ENCODE results near the gene GOLIM4. TPM values are rescaled to one million over a fixed set of nuclear protein-coding genes. Genes with fewer than 3 reads are reported as not detected.

The GOLIM4 gene
- total and polyA plus RNA-seq, 11 donors = 31.5 to 106 (median 65.5) TPM

GRCh38 chr3:168124291-168124690 lies 28.6 kb upstream of the GOLIM4 start:
- H3K27me3 ChIP-seq = no peaks in the 10 kb centered on the region
- H3K27ac ChIP-seq = no peak overlapping the region
- peaks cover 0 to 28% (median 6%) of the 10 kb centered on the region in 12 donors for H3K4me1 ChIP-seq
- intact Hi-C loops (cut with DNase I) = loop anchor here in 1 of 10 donors (5.0 kb wide), 1 partner anchor 38 kb away; no protein-coding TSS in a partner anchor
- TF ChIP-seq POLR2A (IDR thresholded peaks at IDR 0.05) = no peak
- no peak for TF ChIP-seq CTCF (IDR thresholded peaks at IDR 0.05)
- peaks cover 0 to 13% (median 3%) of the 10 kb centered on the region in 12 donors for H3K9me3 ChIP-seq
- H3K36me3 ChIP-seq = no peaks in the 10 kb centered on the region
- ATAC-seq (no peak), DNase-seq (no peak)
- no peak overlapping the region for H3K4me3 ChIP-seq

DNA sequence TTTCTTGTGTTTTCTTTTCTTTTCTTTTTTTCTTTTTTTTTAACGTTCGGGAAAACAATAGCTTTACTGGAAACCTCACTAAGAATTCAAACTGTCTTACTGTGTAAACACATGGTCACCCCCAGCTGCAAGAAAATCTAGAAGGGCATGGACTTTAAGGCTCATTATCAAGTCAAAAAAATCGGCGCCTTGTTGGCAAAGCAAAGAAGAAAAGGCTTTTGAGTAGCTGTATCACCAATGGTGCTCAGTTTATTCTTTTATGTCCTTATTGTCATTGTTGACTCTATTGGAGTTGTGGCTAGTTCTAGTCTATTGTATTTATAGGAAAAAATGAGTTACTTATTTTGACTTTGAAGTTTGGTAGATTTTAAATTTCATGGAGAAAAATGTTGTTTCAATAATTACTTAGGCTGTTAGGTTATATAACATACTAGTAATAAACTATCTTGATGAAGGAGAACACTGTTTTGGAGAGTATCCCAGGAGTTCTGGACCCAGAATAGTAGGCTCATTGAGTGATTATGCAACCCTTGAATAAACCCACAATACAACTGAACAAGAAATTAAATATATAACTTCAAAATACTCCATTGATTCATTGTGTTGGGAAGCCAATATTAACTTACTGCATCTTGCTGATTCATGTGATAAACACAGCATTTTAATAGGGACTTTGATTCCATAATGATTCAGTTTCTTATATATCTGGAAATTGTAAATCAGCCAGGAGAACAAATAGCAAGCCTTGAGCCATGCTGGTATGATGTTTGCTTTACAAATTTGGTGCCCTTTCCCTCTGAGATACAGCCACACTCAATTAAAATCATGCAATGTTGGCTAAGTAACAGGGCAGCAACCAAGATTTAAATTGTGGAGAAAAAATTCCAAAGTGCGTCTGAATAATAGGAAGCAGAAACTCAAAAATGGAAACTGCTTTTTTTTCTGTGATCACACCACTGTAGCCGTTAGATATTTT lies 27.8 kb upstream of the GOLIM4 start:
- peak overlapping the region in 5 of 12 donors; percentile 13 to 41 (median 34) for H3K27ac ChIP-seq
- DNase-seq (no peak), ATAC-seq (peak in 1 of 4 donors; percentile 46)
- H3K4me3 ChIP-seq = no peak overlapping the region
- 60 to 71% (median 64%) methylated on average over 6 of the region's 6 CpGs for WGBS, 4 donors
- H3K4me1 ChIP-seq = peaks cover 0 to 35% (median 6%) of the 10 kb centered on the region in 12 donors
- H3K9me3 ChIP-seq = peaks cover 0 to 13% (median 3%) of the 10 kb centered on the region in 12 donors
- no peaks in the 10 kb centered on the region for H3K36me3 ChIP-seq
- intact Hi-C loops (cut with DNase I) = loop anchor here in 1 of 10 donors (5.0 kb wide), 1 partner anchor 39 kb away; no protein-coding TSS in a partner anchor
- TF ChIP-seq CTCF (IDR thresholded peaks at IDR 0.05) = no peak
- TF ChIP-seq POLR2A (IDR thresholded peaks at IDR 0.05) = no peak
- H3K27me3 ChIP-seq = no peaks in the 10 kb centered on the region

GRCh38 chr3:168121184-168122017 lies 25.7 kb upstream of the GOLIM4 start:
- ATAC-seq = peak; percentile 35 to 77 (median 72)
- H3K27me3 ChIP-seq = no peaks in the 10 kb centered on the region
- H3K4me1 ChIP-seq = peaks cover 0 to 52% (median 8%) of the 10 kb centered on the region in 12 donors
- H3K4me3 ChIP-seq = no peak overlapping the region
- H3K27ac ChIP-seq = peak overlapping the region in 8 of 12 donors; percentile 6 to 80 (median 28)
- intact Hi-C loops (cut with DNase I) = loop anchor here in 1 of 10 donors (5.0 kb wide), 1 partner anchor 41 kb away; no protein-coding TSS in a partner anchor
- no peaks in the 10 kb centered on the region for H3K36me3 ChIP-seq
- DNase-seq = peak in 4 of 5 donors; percentile 13 to 41 (median 33)
- 28 to 44% (median 31%) methylated on average over 4 of the region's 4 CpGs for WGBS, 4 donors
- TF ChIP-seq CTCF (IDR thresholded peaks at IDR 0.05) (no peak), POLR2A (IDR thresholded peaks at IDR 0.05) (no peak)
- peaks cover 0 to 2% (median 0%) of the 10 kb centered on the region in 12 donors for H3K9me3 ChIP-seq
